Activated T-cell treated with anti-CD3 and anti-CD28 coated beads, Interleukin-2, amount 50 U/mL, for 24 hours (primary cell): Measurements from ENCODE around the gene STIM1.
"Not testable (repeated sequence)": the region's sequence is repeated elsewhere in the genome, so short reads cannot be mapped to it uniquely, and the experiment has no call there.

ENCODE experiments used
- DNase-seq: peaks from one replicate; pipeline ENCODE4 v3.0.0-alpha.2; 2020
- H3K27ac Mint-ChIP-seq: 2 replicates; pipeline ENCODE4 v1.8.0; 2020; ENCODE audit warnings: mild to moderate bottlenecking, mixed read lengths
- H3K27me3 Mint-ChIP-seq: 2 replicates; pipeline ENCODE4 v1.8.0; 2020; ENCODE audit warnings: mixed read lengths
- H3K36me3 Mint-ChIP-seq: 2 replicates; pipeline ENCODE4 v1.8.0; 2020; ENCODE audit warnings: low read depth, mixed read lengths
- H3K4me1 Mint-ChIP-seq: 2 replicates; pipeline ENCODE4 v1.8.0; 2020; ENCODE audit warnings: low read depth, mixed read lengths
- H3K4me3 Mint-ChIP-seq: 2 replicates; pipeline ENCODE4 v1.8.0; 2020; ENCODE audit warnings: mild to moderate bottlenecking, moderate library complexity, mixed read lengths
- H3K9me3 Mint-ChIP-seq: 2 replicates; pipeline ENCODE4 v1.8.0; 2020; ENCODE audit warnings: mixed read lengths

The STIM1 gene

GRCh38 chr11:4041731-4042391 is 186.4 kb downstream of the STIM1 start:
- Mint-ChIP-seq H3K36me3 (peaks cover 7% of the 10 kb centered on the region), H3K27me3 (no peaks in the 10 kb centered on the region), H3K4me1 (peaks cover 38% of the 10 kb centered on the region), H3K4me3 (no peak overlapping the region), H3K9me3 (no peaks in the 10 kb centered on the region), H3K27ac (no peak overlapping the region)
- no peak for DNase-seq

- Mint-ChIP-seq H3K4me3 (no peak overlapping the region), H3K9me3 (no peaks in the 10 kb centered on the region), H3K27me3 (no peaks in the 10 kb centered on the region), H3K27ac (peak overlapping the region; percentile 14), H3K4me1 (peaks cover 39% of the 10 kb centered on the region), H3K36me3 (peaks cover 17% of the 10 kb centered on the region)
- no peak for DNase-seq
Observed at GRCh38 chr11:4044976-4045646, 189.6 kb downstream of the STIM1 start.

GRCh38 chr11:4048340-4048739 is 192.9 kb downstream of the STIM1 start:
- Mint-ChIP-seq H3K27ac (no peak overlapping the region), H3K9me3 (no peaks in the 10 kb centered on the region), H3K27me3 (no peaks in the 10 kb centered on the region), H3K4me3 (no peak overlapping the region), H3K4me1 (peaks cover 27% of the 10 kb centered on the region), H3K36me3 (peaks cover 37% of the 10 kb centered on the region)
- DNase-seq = no peak

GRCh38 chr11:4049006-4049405 is 193.5 kb downstream of the STIM1 start:
- Mint-ChIP-seq H3K27me3 (no peaks in the 10 kb centered on the region), H3K4me3 (no peak overlapping the region), H3K36me3 (peaks cover 37% of the 10 kb centered on the region), H3K9me3 (no peaks in the 10 kb centered on the region), H3K27ac (no peak overlapping the region), H3K4me1 (peaks cover 25% of the 10 kb centered on the region)
- DNase-seq = no peak

- no peak for DNase-seq
- Mint-ChIP-seq H3K27me3 (no peaks in the 10 kb centered on the region), H3K36me3 (peaks cover 38% of the 10 kb centered on the region), H3K9me3 (no peaks in the 10 kb centered on the region), H3K4me1 (peaks cover 19% of the 10 kb centered on the region), H3K27ac (no peak overlapping the region), H3K4me3 (no peak overlapping the region)
Observed at GRCh38 chr11:4050138-4050537, 194.7 kb downstream of the STIM1 start.

GRCh38 chr11:4053200-4053599 is 197.7 kb downstream of the STIM1 start:
- H3K9me3 Mint-ChIP-seq, H3K27ac Mint-ChIP-seq: not testable (repeated sequence)

GRCh38 chr11:4054643-4055042 is 199.2 kb downstream of the STIM1 start:
- no peaks in the 10 kb centered on the region for H3K9me3 Mint-ChIP-seq
- H3K4me1 Mint-ChIP-seq = peaks cover 33% of the 10 kb centered on the region
- H3K27ac Mint-ChIP-seq = no peak overlapping the region
- no peak overlapping the region for H3K4me3 Mint-ChIP-seq
- no peak for DNase-seq
- H3K36me3 Mint-ChIP-seq = peaks cover 61% of the 10 kb centered on the region
- H3K27me3 Mint-ChIP-seq = no peaks in the 10 kb centered on the region

More at GRCh38 chr11:4053200-4053599, 197.7 kb downstream of the STIM1 start:
- peaks cover 53% of the 10 kb centered on the region for H3K36me3 Mint-ChIP-seq
- H3K27me3 Mint-ChIP-seq, H3K4me3 Mint-ChIP-seq, DNase-seq: not testable (repeated sequence)
- H3K4me1 Mint-ChIP-seq = peaks cover 28% of the 10 kb centered on the region

- DNase-seq = no peak
- Mint-ChIP-seq H3K27me3 (no peaks in the 10 kb centered on the region), H3K4me1 (peaks cover 40% of the 10 kb centered on the region), H3K9me3 (no peaks in the 10 kb centered on the region), H3K4me3 (no peak overlapping the region), H3K36me3 (peaks cover 70% of the 10 kb centered on the region), H3K27ac (peak overlapping the region; percentile 95)
Observed at GRCh38 chr11:4059424-4059823, 204.0 kb downstream of the STIM1 start.

GRCh38 chr11:4060182-4060923 is 204.9 kb downstream of the STIM1 start:
- no peak overlapping the region for H3K4me3 Mint-ChIP-seq
- no peaks in the 10 kb centered on the region for H3K27me3 Mint-ChIP-seq
- no peak for DNase-seq
- peaks cover 47% of the 10 kb centered on the region for H3K4me1 Mint-ChIP-seq
- H3K27ac Mint-ChIP-seq = peak overlapping the region; percentile 61
- no peaks in the 10 kb centered on the region for H3K9me3 Mint-ChIP-seq
- peaks cover 68% of the 10 kb centered on the region for H3K36me3 Mint-ChIP-seq

GRCh38 chr11:4061700-4062099 is 206.2 kb downstream of the STIM1 start:
- no peaks in the 10 kb centered on the region for H3K9me3 Mint-ChIP-seq
- H3K36me3 Mint-ChIP-seq = peaks cover 57% of the 10 kb centered on the region
- no peak overlapping the region for H3K27ac Mint-ChIP-seq
- H3K27me3 Mint-ChIP-seq = no peaks in the 10 kb centered on the region
- DNase-seq = no peak
- H3K4me3 Mint-ChIP-seq = no peak overlapping the region
- peaks cover 55% of the 10 kb centered on the region for H3K4me1 Mint-ChIP-seq

GRCh38 chr11:4063348-4063747 is 207.9 kb downstream of the STIM1 start:
- peaks cover 56% of the 10 kb centered on the region for H3K4me1 Mint-ChIP-seq
- H3K36me3 Mint-ChIP-seq = peaks cover 52% of the 10 kb centered on the region
- H3K27ac Mint-ChIP-seq = no peak overlapping the region
- H3K27me3 Mint-ChIP-seq = no peaks in the 10 kb centered on the region
- no peak for DNase-seq
- H3K9me3 Mint-ChIP-seq = no peaks in the 10 kb centered on the region
- H3K4me3 Mint-ChIP-seq = no peak overlapping the region

- H3K4me1 Mint-ChIP-seq = peaks cover 57% of the 10 kb centered on the region
- H3K27me3 Mint-ChIP-seq = no peaks in the 10 kb centered on the region
- no peak overlapping the region for H3K4me3 Mint-ChIP-seq
- H3K36me3 Mint-ChIP-seq = peaks cover 47% of the 10 kb centered on the region
- no peak for DNase-seq
- H3K9me3 Mint-ChIP-seq = no peaks in the 10 kb centered on the region
- peak overlapping the region; percentile 75 for H3K27ac Mint-ChIP-seq
Observed at GRCh38 chr11:4064278-4064955, 209.0 kb downstream of the STIM1 start.

GRCh38 chr11:4065086-4065485 is 209.6 kb downstream of the STIM1 start:
- H3K27ac Mint-ChIP-seq = peak overlapping the region; percentile 75
- H3K36me3 Mint-ChIP-seq = peaks cover 40% of the 10 kb centered on the region
- no peaks in the 10 kb centered on the region for H3K27me3 Mint-ChIP-seq
- no peaks in the 10 kb centered on the region for H3K9me3 Mint-ChIP-seq
- H3K4me3 Mint-ChIP-seq = no peak overlapping the region
- no peak for DNase-seq
- H3K4me1 Mint-ChIP-seq = peaks cover 63% of the 10 kb centered on the region

- Mint-ChIP-seq H3K4me1 (peaks cover 66% of the 10 kb centered on the region), H3K36me3 (peaks cover 38% of the 10 kb centered on the region), H3K9me3 (no peaks in the 10 kb centered on the region), H3K27ac (peak overlapping the region; percentile 75), H3K4me3 (no peak overlapping the region), H3K27me3 (no peaks in the 10 kb centered on the region)
- DNase-seq = no peak
Observed at GRCh38 chr11:4065601-4066377, 210.3 kb downstream of the STIM1 start.
